ENCODE measurements around the gene CDT1. TPM values are rescaled to one million over a fixed set of nuclear protein-coding genes. Genes with fewer than 3 reads are reported as not detected.

Gene CDT1
- total RNA-seq, 1 experiment from 2014 or later, result 160 TPM

DNA sequence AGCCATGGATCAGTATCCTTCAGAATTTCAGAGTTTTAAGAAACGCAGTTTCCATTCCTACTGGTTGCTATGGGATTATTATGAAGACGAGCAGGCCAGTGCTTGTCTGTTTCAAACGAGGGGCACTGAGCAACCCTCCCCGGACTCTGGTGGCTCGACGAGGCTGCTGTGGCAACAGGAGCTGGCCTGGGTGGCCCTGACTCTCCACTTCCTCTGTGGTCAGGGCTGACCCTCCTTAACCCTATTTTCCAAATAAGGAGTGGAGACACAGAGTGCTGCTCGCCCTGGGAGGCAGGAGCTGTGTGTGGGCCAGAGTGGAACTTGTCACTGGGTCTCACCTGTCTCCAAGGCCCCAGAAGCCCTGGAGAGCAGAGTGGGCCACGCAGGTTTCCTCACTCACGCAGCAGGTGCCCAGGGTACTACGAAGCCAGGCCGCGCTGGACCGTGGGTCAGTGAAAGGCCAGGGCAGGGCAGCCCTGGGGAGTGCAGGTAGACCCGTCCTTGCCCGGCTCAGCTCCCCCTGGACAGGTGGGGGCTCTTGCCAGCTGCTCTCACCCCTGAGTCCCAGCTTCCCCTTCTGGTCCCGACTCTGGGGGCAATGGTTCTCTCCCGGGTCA is 49.8 kb downstream of the CDT1 start (continued):
- TF ChIP-seq, protein P1, sequence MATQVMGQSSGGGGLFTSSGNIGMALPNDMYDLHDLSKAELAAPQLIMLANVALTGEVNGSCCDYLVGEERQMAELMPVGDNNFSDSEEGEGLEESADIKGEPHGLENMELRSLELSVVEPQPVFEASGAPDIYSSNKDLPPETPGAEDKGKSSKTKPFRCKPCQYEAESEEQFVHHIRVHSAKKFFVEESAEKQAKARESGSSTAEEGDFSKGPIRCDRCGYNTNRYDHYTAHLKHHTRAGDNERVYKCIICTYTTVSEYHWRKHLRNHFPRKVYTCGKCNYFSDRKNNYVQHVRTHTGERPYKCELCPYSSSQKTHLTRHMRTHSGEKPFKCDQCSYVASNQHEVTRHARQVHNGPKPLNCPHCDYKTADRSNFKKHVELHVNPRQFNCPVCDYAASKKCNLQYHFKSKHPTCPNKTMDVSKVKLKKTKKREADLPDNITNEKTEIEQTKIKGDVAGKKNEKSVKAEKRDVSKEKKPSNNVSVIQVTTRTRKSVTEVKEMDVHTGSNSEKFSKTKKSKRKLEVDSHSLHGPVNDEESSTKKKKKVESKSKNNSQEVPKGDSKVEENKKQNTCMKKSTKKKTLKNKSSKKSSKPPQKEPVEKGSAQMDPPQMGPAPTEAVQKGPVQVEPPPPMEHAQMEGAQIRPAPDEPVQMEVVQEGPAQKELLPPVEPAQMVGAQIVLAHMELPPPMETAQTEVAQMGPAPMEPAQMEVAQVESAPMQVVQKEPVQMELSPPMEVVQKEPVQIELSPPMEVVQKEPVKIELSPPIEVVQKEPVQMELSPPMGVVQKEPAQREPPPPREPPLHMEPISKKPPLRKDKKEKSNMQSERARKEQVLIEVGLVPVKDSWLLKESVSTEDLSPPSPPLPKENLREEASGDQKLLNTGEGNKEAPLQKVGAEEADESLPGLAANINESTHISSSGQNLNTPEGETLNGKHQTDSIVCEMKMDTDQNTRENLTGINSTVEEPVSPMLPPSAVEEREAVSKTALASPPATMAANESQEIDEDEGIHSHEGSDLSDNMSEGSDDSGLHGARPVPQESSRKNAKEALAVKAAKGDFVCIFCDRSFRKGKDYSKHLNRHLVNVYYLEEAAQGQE (IDR thresholded peaks at IDR 0.05; ENCODE audit: low read depth), result no peak
- TF ChIP-seq CEBPB (IDR thresholded peaks at IDR 0.05; ENCODE audit: low read depth), result no peak
- no peak for TF ChIP-seq TCF7L2 (IDR thresholded peaks at IDR 0.05; ENCODE audit: borderline replicate concordance, extremely low read depth, insufficient read depth, insufficient read length)
- TF ChIP-seq JUND (IDR thresholded peaks at IDR 0.05), result no peak
- no peak for TF ChIP-seq RAD21 (IDR thresholded peaks at IDR 0.05; ENCODE audit: low read depth)

DNA sequence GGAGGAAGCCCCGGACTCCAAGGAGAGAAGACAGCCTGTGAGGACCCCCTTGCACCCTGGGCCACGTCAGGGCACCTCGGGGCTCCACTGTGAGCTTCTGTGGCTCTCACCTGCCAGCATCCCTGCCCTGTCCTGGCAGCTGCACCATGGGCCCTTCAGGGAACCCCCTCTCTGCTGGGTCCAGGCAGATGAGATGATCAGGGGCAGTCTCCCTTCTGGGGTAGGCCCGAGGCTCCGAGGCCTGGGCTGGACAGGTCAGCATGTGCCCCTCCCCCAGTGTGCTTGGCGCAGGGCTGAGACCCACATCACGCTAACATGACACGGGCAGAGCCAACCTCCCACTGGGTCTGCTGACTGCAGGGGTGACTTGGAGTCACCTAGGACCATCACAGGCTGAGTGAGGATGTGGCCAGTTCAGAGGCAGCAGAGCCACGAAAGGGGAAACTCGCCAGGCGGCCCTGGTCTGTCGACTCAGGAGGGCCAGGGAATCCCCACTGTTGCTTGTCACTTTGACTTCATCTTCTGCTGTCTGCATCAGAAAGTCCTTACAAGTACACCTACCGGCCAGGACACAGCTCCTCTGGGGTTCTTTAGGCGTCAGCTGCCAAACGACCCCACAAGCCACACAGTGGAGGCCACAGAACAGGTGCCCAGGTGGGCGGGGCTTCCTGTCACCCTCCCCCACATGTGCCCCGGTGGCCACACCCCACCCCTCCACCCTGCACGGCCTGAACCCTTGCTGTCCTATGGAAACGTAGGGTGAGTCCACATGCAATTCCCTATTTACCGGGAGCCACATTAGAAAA is 50.9 kb downstream of the CDT1 start:
- Histone ChIP-seq H3K36me3 (ENCODE audit: control insufficient read depth in 1 of 2, insufficient read depth in 2 of 2, low read length in 2 of 2) (peaks cover 9% of the 10 kb centered on the region in 2 experiments; a peak in 3 of 4 replicates), H3K9me3 (ENCODE audit: control insufficient read depth in 1 of 2, insufficient read depth in 1 of 2, low read depth in 1 of 2, low read length in 2 of 2) (no peaks in the 10 kb centered on the region), H3K4me3 (replicated peaks in 1 of 2; ENCODE audit: low read depth in 1 of 2, low read length in 2 of 2) (no peak overlapping the region), H3K4me2 (ENCODE audit: low read length) (peak overlapping the region; percentile 22; the same call in 1 of the 2 replicates), H3K27me3 (ENCODE audit: insufficient read depth, low read length) (no peaks in the 10 kb centered on the region), H4K20me1 (ENCODE audit: insufficient read depth) (no peaks in the 10 kb centered on the region), H3K9ac (ENCODE audit: low read length) (no peak overlapping the region), H3K27ac (ENCODE audit: low read depth, low read length) (no peak overlapping the region; the same call in 1 of the 2 replicates), H3K79me2 (ENCODE audit: insufficient read depth, low read length) (peaks cover 29% of the 10 kb centered on the region), H2AFZ (ENCODE audit: low read depth, low read length, poor library complexity, severe bottlenecking) (no peak overlapping the region), H3K9me2 (ENCODE audit: insufficient read depth) (no peaks in the 10 kb centered on the region), H3K4me1 (ENCODE audit: control insufficient read depth in 1 of 2, insufficient read depth in 2 of 2, low read length in 2 of 2) (peaks cover 19 to 26% of the 10 kb centered on the region in 2 experiments)
- intact Hi-C loops (cut with micrococcal nuclease), result no loop called here
- ChIA-PET CTCF (no interaction called here), POLR2A (no interaction called here), RAD21 (ENCODE audit: low non-redundant PET in 1 of 2, low total read pairs in 2 of 2, uncharacterized antibody in 2 of 2, unreplicated experiment in 2 of 2) (interaction anchor here in 1 of 2 experiments (0.7 kb wide), 1 partner anchor 313 kb away, joined by 4 read pairs; no protein-coding TSS in a partner anchor)
- ATAC-seq (no peak), DNase-seq (ENCODE audit: low read depth, low spot score) (no peak)
- BruUV-seq (replicated peaks), result no TSS peak
- no peak for TF ChIP-seq ZNF274 (IDR thresholded peaks at IDR 0.05; ENCODE audit: low read depth, low read length)
- no peak for TF ChIP-seq ELF1 (IDR thresholded peaks at IDR 0.05; ENCODE audit: borderline replicate concordance, low read depth)
- TF ChIP-seq CBX3 (IDR thresholded peaks at IDR 0.05; ENCODE audit: low read depth), result no peak
- TF ChIP-seq SRF (IDR thresholded peaks at IDR 0.05; ENCODE audit: low read depth), result no peak
- no peak for TF ChIP-seq EGR1 (IDR thresholded peaks at IDR 0.05; ENCODE audit: low read depth)
- TF ChIP-seq SIN3A (IDR thresholded peaks at IDR 0.05; ENCODE audit: low read depth), result no peak
- TF ChIP-seq, protein P2, sequence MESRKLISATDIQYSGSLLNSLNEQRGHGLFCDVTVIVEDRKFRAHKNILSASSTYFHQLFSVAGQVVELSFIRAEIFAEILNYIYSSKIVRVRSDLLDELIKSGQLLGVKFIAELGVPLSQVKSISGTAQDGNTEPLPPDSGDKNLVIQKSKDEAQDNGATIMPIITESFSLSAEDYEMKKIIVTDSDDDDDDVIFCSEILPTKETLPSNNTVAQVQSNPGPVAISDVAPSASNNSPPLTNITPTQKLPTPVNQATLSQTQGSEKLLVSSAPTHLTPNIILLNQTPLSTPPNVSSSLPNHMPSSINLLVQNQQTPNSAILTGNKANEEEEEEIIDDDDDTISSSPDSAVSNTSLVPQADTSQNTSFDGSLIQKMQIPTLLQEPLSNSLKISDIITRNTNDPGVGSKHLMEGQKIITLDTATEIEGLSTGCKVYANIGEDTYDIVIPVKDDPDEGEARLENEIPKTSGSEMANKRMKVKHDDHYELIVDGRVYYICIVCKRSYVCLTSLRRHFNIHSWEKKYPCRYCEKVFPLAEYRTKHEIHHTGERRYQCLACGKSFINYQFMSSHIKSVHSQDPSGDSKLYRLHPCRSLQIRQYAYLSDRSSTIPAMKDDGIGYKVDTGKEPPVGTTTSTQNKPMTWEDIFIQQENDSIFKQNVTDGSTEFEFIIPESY (IDR thresholded peaks at IDR 0.05; ENCODE audit: extremely low read depth, insufficient replicate concordance, low read length), result no peak
- no peak for TF ChIP-seq CEBPB (IDR thresholded peaks at IDR 0.05; ENCODE audit: low read depth)
- 0 out of 2 replicates have a peak, but pooled peaks have one; percentile 24 for TF ChIP-seq POLR2AphosphoS5 (IDR thresholded peaks at IDR 0.05; ENCODE audit: low read depth, low read length)
